ENCODE results near the gene KRT74. TPM values are rescaled to one million over a fixed set of nuclear protein-coding genes. Genes with fewer than 3 reads are reported as not detected.

Gene KRT74
- polyA plus RNA-seq, 1 donor (not counting 4 experiments of a cell fraction or from before 2014, with no cell fraction given), result 0.17 TPM

DNA sequence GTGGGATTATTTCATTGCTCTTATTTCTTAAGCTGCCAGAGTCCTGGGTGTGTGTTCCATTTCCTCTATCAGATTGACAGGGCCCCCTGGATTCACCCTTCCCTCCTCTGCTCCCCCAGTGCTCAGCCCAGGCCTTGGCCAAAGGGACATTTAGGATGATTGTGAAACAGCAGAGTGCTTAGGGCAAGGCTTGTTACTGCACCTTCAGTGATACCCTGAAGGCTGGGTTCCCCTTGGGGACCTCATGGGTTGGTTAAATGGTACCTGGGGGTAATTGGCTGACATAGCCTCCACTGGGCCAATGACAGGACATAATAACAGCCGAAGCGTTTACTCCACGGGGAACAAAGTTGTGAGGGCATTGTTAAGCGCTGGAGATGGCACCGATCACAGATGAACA, 28.9 kb upstream of the KRT74 start:
- H2AFZ ChIP-seq (ENCODE audit: control insufficient read depth, low read length), result no peak overlapping the region
- H3K27ac ChIP-seq (ENCODE audit: control insufficient read depth, insufficient read depth, low read length), result no peak overlapping the region
- no peak overlapping the region for H3K4me2 ChIP-seq (ENCODE audit: control insufficient read depth, extremely low read depth, insufficient read depth, low read depth, low read length)
- H3K79me2 ChIP-seq (ENCODE audit: control insufficient read depth, insufficient read depth, low read length), result no peaks in the 10 kb centered on the region
- H3K9me3 ChIP-seq (ENCODE audit: control insufficient read depth, low read depth, low read length), result no peaks in the 10 kb centered on the region
- H3K9me1 ChIP-seq (ENCODE audit: control insufficient read depth, extremely low read depth, insufficient read depth, low read length), result no peaks in the 10 kb centered on the region
- no peaks in the 10 kb centered on the region for H3K4me1 ChIP-seq (ENCODE audit: control insufficient read depth, extremely low read depth, insufficient read depth, low read length)
- FAIRE-seq, result no peak
- H3K27me3 ChIP-seq (ENCODE audit: control insufficient read depth, extremely low read depth, insufficient read depth, low read length), result peaks cover 44% of the 10 kb centered on the region
- no peaks in the 10 kb centered on the region for H4K20me1 ChIP-seq (ENCODE audit: control insufficient read depth, extremely low read depth, insufficient read depth, low read length)
- TF ChIP-seq EZH2 (IDR thresholded peaks at IDR 0.05; ENCODE audit: low read length) (no peak), CTCF (optimal IDR thresholded peaks at IDR 0.05 in 1 of 3, IDR thresholded peaks at IDR 0.05 in 1 of 3, conservative IDR thresholded peaks at IDR 0.05 in 1 of 3; ENCODE audit: extremely low read depth in 1 of 3, insufficient read depth in 2 of 3, low read length in 3 of 3) (no peak)
- H3K36me3 ChIP-seq (ENCODE audit: control insufficient read depth in 2 of 2, extremely low read depth in 1 of 2, insufficient read depth in 2 of 2, low read length in 2 of 2), result no peaks in the 10 kb centered on the region
- dilution Hi-C loops (cut with MboI; ENCODE audit: extremely low pct_ligation_motif_present, low sequenced_read_pairs), result no loop called here
- no peak overlapping the region for H3K9ac ChIP-seq (ENCODE audit: control insufficient read depth, extremely low read depth, insufficient read depth, low read length)
- no peak for DNase-seq (ENCODE audit: low read depth, low spot score)
- H3K4me3 ChIP-seq (ENCODE audit: control insufficient read depth in 2 of 3, extremely low read depth in 1 of 3, insufficient read depth in 2 of 3, low read depth in 1 of 3, low read length in 3 of 3), result no peak overlapping the region

GRCh38 chr12:52601671-52602070, 28.0 kb upstream of the KRT74 start:
- no peak overlapping the region for H2AFZ ChIP-seq (ENCODE audit: control insufficient read depth, low read length)
- H3K36me3 ChIP-seq (ENCODE audit: control insufficient read depth in 2 of 2, extremely low read depth in 1 of 2, insufficient read depth in 2 of 2, low read length in 2 of 2), result no peaks in the 10 kb centered on the region
- DNase-seq (ENCODE audit: low read depth, low spot score) (no peak), FAIRE-seq (no peak)
- dilution Hi-C loops (cut with MboI; ENCODE audit: extremely low pct_ligation_motif_present, low sequenced_read_pairs), result no loop called here
- H3K9me3 ChIP-seq (ENCODE audit: control insufficient read depth, low read depth, low read length), result no peaks in the 10 kb centered on the region
- H3K4me3 ChIP-seq (ENCODE audit: control insufficient read depth in 2 of 3, extremely low read depth in 1 of 3, insufficient read depth in 2 of 3, low read depth in 1 of 3, low read length in 3 of 3), result no peak overlapping the region
- TF ChIP-seq EZH2 (IDR thresholded peaks at IDR 0.05; ENCODE audit: low read length) (no peak), CTCF (optimal IDR thresholded peaks at IDR 0.05 in 1 of 3, IDR thresholded peaks at IDR 0.05 in 1 of 3, conservative IDR thresholded peaks at IDR 0.05 in 1 of 3; ENCODE audit: extremely low read depth in 1 of 3, insufficient read depth in 2 of 3, low read length in 3 of 3) (no peak)
- no peak overlapping the region for H3K4me2 ChIP-seq (ENCODE audit: control insufficient read depth, extremely low read depth, insufficient read depth, low read depth, low read length)
- no peak overlapping the region for H3K27ac ChIP-seq (ENCODE audit: control insufficient read depth, insufficient read depth, low read length)
- peaks cover 44% of the 10 kb centered on the region for H3K27me3 ChIP-seq (ENCODE audit: control insufficient read depth, extremely low read depth, insufficient read depth, low read length)
- H4K20me1 ChIP-seq (ENCODE audit: control insufficient read depth, extremely low read depth, insufficient read depth, low read length), result no peaks in the 10 kb centered on the region
- H3K9ac ChIP-seq (ENCODE audit: control insufficient read depth, extremely low read depth, insufficient read depth, low read length), result no peak overlapping the region
- H3K79me2 ChIP-seq (ENCODE audit: control insufficient read depth, insufficient read depth, low read length), result no peaks in the 10 kb centered on the region
- no peaks in the 10 kb centered on the region for H3K9me1 ChIP-seq (ENCODE audit: control insufficient read depth, extremely low read depth, insufficient read depth, low read length)
- H3K4me1 ChIP-seq (ENCODE audit: control insufficient read depth, extremely low read depth, insufficient read depth, low read length), result no peaks in the 10 kb centered on the region
